ENCODE measurements around the gene CDH4. TPM values are rescaled to one million over a fixed set of nuclear protein-coding genes. Genes with fewer than 3 reads are reported as not detected.

Gene CDH4
- total RNA-seq, 1 experiment from 2014 or later = not detected

- BruUV-seq (replicated peaks) = no TSS peak
- in situ Hi-C loops (cut with HindIII; ENCODE audit: low pct_unique_long_range_greater_than_20kb, low sequenced_read_pairs) = no loop called here
- Histone ChIP-seq H3K36me3 (ENCODE audit: control insufficient read depth, insufficient read depth, low read length) (no peaks in the 10 kb centered on the region), H3K4me3 (ENCODE audit: low read depth in 2 of 2, low read length in 2 of 2) (no peak overlapping the region), H3K27me3 (ENCODE audit: control insufficient read depth, insufficient read depth, low read length) (peaks cover 12% of the 10 kb centered on the region; the same call in 1 of the 2 replicates), H3K4me1 (ENCODE audit: control insufficient read depth, insufficient read depth, low read length) (no peaks in the 10 kb centered on the region), H3K27ac (ENCODE audit: low read length) (no peak overlapping the region), H3K9me3 (ENCODE audit: control insufficient read depth, insufficient read depth, low read depth, low read length) (no peaks in the 10 kb centered on the region)
- ChIA-PET POLR2A (no interaction called here), CTCF (no interaction called here)
- DNase-seq (ENCODE audit: low read depth, low spot score) = no peak
- no peak for TF ChIP-seq SIN3A (IDR thresholded peaks at IDR 0.05; ENCODE audit: borderline replicate concordance, insufficient read depth, low read depth, low read length)
- TF ChIP-seq CTCF (IDR thresholded peaks at IDR 0.05) = no peak
- no peak for TF ChIP-seq POLR2AphosphoS5 (IDR thresholded peaks at IDR 0.05; ENCODE audit: low read depth, low read length)
- TF ChIP-seq TCF7L2 (IDR thresholded peaks at IDR 0.05; ENCODE audit: low read depth, low read length) = no peak
- TF ChIP-seq REST (IDR thresholded peaks at IDR 0.05; ENCODE audit: insufficient read depth in 1 of 2, low read depth in 2 of 2, low read length in 1 of 2) = no peak
- intact Hi-C loops (cut with micrococcal nuclease; ENCODE audit: unreplicated experiment) = no loop called here
- ATAC-seq = no peak
Measured at GRCh38 chr20:61649105-61649859, 397.2 kb downstream of the CDH4 start.

- H3K27ac ChIP-seq (ENCODE audit: low read length) = no peak overlapping the region
- ChIA-PET POLR2A (no interaction called here), CTCF (no interaction called here)
- no peak for ATAC-seq
- no peaks in the 10 kb centered on the region for H3K9me3 ChIP-seq (ENCODE audit: control insufficient read depth, insufficient read depth, low read depth, low read length)
- H3K36me3 ChIP-seq (ENCODE audit: control insufficient read depth, insufficient read depth, low read length) = no peaks in the 10 kb centered on the region
- in situ Hi-C loops (cut with HindIII; ENCODE audit: low pct_unique_long_range_greater_than_20kb, low sequenced_read_pairs) (no loop called here), intact Hi-C loops (cut with micrococcal nuclease; ENCODE audit: unreplicated experiment) (no loop called here)
- DNase-seq (ENCODE audit: low read depth, low spot score) = no peak
- TF ChIP-seq TCF7L2 (IDR thresholded peaks at IDR 0.05; ENCODE audit: low read depth, low read length) = no peak
- no peak for TF ChIP-seq CTCF (IDR thresholded peaks at IDR 0.05)
- TF ChIP-seq POLR2AphosphoS5 (IDR thresholded peaks at IDR 0.05; ENCODE audit: low read depth, low read length) = no peak
- no peak for TF ChIP-seq REST (IDR thresholded peaks at IDR 0.05; ENCODE audit: insufficient read depth in 1 of 2, low read depth in 2 of 2, low read length in 1 of 2)
- no peak for TF ChIP-seq SIN3A (IDR thresholded peaks at IDR 0.05; ENCODE audit: borderline replicate concordance, insufficient read depth, low read depth, low read length)
- H3K4me3 ChIP-seq (ENCODE audit: low read depth in 2 of 2, low read length in 2 of 2) = no peak overlapping the region
- H3K27me3 ChIP-seq (ENCODE audit: control insufficient read depth, insufficient read depth, low read length) = peaks cover 12% of the 10 kb centered on the region; the same call in 1 of the 2 replicates
- no TSS peak for BruUV-seq (replicated peaks)
- H3K4me1 ChIP-seq (ENCODE audit: control insufficient read depth, insufficient read depth, low read length) = no peaks in the 10 kb centered on the region
Measured at GRCh38 chr20:61649860-61650162, 397.8 kb downstream of the CDH4 start.
